Right kidney (tissue), 1 donor: Measurements from ENCODE around the gene EIF2S1.
"Not testable (repeated sequence)": the region's sequence is repeated elsewhere in the genome, so short reads cannot be mapped to it uniquely, and the experiment has no call there.

Source experiments
- DNase-seq: peaks from one replicate; pipeline ENCODE4 v3.0.0-alpha.2; 2016

Gene EIF2S1

DNA sequence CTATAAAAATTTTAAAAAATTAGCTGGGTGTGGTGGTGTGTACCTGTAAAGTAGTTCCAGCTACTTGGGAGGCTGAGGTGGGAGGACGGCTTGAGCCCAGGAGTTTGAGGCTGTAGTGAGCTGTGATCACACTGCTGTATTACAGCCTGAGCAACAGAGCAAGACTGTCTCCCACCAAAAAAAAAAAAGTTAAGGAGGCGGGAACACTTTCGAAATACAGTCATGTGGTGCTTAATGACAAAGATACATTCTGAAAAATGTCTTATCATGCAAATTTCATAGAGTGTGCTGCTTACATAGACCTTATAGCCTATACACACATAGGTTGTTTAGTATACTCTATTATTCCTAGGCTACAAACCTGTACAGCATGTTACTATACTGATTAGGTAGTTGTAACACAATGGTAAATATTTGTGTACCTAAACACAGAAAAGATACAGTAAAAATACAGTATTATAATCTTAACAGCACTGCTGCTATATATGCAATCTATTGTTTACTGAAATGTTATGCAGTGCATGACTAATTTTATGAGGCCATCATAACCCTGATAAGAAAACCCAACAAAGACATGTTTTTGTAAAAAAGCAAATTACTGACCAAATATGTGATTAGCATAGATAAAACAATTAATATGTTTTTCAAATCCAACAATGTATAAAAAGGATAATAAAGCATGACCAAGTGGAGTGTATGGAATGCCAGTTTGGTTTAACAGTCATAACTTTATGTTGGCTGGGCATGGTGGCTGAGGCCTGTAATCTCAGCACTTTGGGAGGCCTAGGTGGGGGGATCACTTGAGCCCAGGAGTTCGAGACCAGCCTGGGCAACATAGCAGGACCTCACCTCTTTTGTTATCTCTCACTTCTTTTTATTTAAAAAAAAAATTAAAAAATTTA lies 11.4 kb downstream of the EIF2S1 start:
- DNase-seq: no peak

- DNase-seq: no peak
Measured at GRCh38 chr14:67372833-67373232, 12.7 kb downstream of the EIF2S1 start.

- DNase-seq: no peak
Measured at GRCh38 chr14:67373347-67373746, 13.2 kb downstream of the EIF2S1 start.

GRCh38 chr14:67377916-67378315 lies 17.8 kb downstream of the EIF2S1 start:
- no peak for DNase-seq

GRCh38 chr14:67385120-67385519 lies 25.0 kb downstream of the EIF2S1 start:
- DNase-seq: no peak

GRCh38 chr14:67385618-67386017 lies 25.5 kb downstream of the EIF2S1 start:
- no peak for DNase-seq

DNA sequence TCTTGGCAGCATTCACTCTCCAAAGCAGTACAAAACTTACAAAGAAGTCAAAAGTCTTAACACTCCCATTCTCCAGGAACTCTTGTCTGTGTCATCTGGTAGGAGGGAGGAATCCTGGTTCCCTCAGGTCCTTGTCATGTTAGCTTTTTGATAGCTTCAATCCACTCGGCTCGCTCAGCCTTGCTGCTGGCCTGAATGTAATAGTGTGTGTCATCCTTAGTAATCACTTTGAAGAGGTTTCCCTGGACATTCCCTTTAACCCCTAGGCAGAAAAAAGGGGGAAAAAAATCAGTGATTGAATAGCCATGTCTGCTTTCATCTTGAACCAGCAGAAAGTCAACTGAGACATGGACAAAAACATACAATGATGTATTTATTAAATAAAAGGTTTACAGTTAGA lies 27.1 kb downstream of the EIF2S1 start:
- no peak for DNase-seq

- DNase-seq: no peak
Measured at GRCh38 chr14:67389275-67389674, 29.1 kb downstream of the EIF2S1 start.

DNA sequence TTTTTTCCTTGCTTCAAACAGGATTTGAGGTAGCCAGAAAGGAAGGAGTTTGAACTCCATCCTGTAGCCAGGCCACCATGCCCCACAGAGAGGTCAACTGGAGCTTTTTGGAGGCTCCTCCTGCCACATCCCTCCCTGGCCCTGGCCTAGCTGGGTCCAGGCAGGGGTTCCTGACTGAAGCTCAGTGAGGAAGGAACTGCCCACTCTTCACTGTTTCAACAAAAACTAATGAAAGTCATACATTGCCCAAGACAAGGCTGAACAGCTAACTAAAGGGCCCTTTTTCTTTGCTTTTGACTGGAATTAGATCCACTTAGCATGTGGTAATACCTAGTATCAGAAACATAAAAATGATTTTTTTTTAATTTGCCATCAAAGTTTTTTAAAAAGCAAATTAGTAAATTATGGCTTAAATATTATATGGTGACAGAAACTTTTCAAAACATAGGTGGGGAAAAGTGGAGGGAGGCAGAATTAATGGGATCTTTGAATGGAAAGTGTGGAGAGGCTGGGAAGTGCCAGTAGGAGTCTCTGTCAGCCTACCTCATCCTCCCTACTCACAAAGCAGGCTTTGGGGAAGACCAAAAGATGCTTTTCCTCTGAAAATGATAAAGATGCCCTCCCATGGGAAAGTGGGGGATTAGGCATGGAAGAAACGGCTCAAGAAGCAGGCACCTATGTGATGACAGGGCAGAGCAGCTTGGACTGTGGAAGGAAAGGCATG lies 29.8 kb downstream of the EIF2S1 start:
- DNase-seq: no peak

DNA sequence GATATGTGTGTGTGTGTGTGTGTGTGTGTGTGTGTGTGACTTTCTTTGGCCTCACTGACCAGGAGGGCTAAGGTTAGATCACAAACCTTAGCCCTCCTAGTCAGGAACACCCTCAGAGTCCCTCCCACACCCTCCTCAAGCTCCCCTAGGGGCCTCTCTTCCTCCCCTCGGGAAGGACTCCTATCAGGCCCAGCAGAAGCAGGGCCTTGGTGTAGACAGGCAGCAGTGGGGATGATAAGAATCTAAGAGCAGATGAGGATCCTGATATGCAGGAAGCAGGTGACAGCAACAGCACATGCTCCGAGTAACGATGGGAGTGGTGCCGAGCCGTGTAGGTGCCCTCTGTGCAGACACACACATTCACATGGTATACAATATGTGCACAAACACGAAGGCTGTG lies 31.1 kb downstream of the EIF2S1 start:
- DNase-seq: no peak

DNA sequence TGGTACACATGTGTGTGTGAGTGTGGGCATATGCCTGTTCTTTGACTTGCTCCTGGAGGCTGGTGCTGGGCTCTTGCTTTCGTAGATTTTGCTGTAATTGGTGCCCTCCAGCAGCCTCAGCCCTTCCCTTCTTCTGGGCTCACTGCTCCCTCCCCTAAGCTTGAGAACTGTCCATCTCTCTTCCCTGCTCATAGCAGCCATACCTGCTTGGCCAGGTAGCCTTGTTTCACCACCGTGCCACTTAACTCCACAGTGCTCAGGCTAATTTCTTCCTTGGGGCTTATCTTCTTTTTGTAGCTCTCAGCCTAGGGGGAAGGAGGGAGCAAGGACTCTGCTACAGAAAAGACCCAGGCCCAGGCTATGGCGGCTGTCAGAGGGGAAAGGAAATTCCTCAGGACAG lies 32.0 kb downstream of the EIF2S1 start:
- no peak for DNase-seq

DNA sequence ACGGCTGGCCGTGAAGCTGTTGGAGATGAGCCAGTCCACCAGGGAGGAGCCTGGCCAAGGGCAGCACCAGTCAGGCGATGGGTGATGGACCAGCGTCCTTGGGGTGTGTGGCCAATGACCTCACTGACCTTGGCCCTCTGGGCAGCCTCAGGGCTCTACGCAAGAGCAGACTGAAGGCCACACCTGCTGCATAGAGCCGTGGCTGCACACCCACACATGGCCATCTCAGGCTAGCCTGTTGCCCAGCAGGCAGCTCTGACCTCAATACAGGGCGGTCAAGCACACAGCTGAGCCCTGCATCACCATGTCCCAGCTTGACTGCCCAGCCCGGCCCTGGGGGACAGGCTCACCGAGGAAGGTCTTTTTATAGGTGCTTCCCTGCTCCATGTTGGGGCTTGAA lies 32.7 kb downstream of the EIF2S1 start:
- DNase-seq: no peak

DNA sequence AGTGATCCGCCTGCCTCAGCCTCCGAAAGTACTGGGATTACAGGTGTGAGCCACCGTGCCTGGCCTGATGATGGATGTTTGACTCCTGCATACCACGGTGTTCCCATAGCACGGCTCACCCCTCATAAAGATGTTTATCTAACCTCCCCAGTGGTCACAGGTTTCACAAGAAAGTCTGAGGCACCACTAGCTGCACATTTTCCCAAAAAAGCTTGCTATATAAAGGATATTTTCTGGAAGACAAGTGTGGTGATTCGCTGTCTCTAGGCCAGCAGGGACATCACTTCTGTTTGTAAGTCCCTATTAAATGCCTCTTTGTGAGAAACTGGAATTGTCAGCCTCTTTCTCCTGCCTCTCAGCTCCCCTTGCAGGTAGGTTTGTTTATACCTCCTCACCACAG lies 33.6 kb downstream of the EIF2S1 start:
- no peak for DNase-seq

DNA sequence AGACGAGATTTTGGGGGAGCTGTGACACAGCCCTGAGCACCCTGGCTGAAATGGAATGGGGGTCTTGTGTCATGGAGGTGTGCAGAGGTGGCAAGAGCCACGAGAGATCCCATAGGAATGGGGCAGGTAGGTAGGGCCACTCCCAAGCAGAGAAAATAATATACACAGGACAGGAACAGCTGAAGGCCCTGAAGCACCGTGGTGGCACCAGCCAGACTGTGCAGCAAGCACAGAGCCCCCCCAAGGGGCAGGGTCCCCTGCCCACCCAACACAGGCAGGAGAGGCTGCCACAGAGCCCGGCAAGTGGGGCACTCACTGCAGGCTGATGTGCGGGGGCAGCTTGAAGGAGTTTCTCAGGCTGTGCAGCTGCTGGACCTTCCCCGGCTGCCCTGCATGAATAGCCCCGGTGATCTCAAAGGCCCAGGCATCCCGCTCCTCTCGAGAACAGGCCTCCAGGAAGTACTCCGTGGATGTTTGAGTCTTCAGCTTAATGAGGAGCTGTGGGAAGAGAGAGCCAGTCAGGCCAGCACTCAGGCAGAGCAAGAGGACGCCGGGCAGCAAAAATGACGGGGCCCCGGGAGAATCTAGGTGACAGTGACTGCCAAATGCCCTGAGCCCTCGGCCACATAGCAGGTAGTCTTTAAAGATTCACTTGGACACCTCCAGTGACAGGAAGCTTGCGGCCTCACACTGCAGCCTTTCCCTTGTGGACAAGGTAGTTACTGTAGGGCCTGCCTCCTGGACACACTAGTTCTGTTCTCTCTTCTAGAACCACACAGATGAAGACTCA lies 35.2 kb downstream of the EIF2S1 start:
- DNase-seq: no peak

- no peak for DNase-seq
Measured at GRCh38 chr14:67395876-67396189, 35.7 kb downstream of the EIF2S1 start.

GRCh38 chr14:67396381-67396970 lies 36.3 kb downstream of the EIF2S1 start:
- DNase-seq: no peak

DNA sequence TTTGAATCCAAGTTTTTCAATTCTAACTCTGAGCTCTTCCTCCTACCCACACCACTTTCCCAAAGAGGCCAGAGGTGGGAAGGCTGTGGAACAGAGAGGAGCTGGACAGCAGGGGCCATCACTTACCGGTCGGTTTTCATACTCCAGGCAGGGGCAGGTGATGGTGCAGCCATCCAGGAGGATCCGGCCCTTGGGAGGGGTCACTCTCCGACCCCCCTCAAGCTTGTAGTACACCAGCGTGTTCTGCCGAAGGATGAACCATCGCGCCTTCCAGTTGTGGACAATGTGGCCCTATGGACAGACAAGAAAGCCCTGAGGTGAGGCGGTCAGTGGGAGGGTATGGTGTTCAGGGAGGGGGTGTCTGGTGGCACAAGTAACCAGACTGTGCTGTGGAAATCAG lies 37.4 kb downstream of the EIF2S1 start:
- no peak for DNase-seq

GRCh38 chr14:67400434-67400833 lies 40.3 kb downstream of the EIF2S1 start:
- DNase-seq: no peak

DNA sequence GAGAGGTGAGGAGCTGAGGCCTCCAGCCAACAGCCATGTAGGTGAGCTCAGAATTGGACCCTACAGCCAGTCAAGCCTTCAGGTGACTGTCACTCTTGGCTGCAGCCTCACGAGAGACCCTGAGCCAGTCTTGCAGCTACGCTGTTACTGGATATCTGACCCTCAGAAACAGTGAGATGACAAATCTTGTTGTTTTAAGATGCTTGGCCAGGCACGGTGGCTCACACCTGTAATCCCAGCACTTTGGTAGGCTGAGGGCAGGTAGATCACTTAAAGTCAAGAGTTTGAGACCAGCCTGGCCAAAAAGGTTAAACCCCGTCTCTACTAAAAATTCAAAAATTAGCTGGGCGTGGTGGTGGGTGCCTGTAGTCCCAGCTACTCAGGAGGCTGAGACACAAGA lies 45.6 kb downstream of the EIF2S1 start:
- no peak for DNase-seq

DNA sequence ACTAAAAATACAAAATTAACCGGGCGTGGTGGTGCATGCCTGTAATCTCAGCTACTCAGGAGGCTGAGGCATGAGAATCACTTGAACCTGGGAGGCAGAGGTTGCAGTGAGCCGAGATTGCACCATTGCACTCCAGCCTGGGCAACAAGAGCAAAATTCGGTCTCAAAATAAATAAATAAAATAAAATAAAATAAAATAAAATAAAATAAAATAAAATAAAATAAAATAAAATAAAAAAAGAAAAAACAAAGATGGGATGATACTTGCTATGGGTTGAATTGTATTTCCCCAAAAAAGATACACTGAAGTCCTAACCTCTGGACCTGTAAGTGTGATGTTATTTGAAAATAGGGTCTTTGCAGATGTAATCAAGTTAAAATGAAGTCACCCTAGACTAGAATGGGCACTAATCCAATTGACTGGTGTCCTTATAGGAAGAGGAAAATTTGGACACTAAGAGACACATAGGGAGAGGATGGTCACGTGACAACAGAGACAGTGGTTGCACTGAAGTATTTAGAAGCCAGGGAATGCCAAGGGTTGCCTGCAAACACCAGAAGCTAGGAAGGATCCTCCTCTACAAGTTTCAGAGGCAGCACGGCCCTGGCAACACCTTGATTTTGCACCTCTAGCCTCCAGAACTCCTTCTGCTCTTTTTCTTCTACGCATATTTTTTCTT lies 48.1 kb downstream of the EIF2S1 start:
- not testable (repeated sequence) for DNase-seq

DNA sequence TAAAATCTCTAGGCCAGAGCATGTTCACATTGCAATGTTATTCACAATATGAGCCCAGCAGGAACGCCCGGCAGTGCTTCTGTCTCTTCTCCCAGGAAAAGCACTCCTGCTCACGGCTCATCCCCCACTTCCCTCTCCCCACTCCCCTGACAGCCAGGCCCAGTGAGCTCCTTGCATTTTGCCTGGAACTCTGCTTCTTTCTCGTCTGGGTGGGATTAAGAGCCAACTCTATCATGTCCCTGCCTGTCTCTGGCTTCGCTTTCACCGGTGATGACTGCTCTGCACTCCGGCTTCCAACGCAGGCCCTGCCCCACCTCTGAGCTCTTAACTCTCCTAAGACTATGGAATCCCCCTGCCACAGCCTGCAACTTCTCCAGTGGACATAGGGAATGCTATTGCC lies 49.3 kb downstream of the EIF2S1 start:
- no peak for DNase-seq

- no peak for DNase-seq
Measured at GRCh38 chr14:67410313-67410712, 50.2 kb downstream of the EIF2S1 start.
